GM21825 (cell line): ENCODE results near the gene XPNPEP3.
A peak's percentile ranks its signal among the peaks of the same experiment; 100 is the strongest.

ENCODE experiments used
- ATAC-seq: cut with Tn5 transposase; IDR thresholded peaks from one replicate; pipeline ENCODE4 v1.9.1; 2021; ENCODE audit warnings: mild to moderate bottlenecking, moderate library complexity; ENCODE audit not compliant: unreplicated experiment

XPNPEP3 gene

GRCh38 chr22:40928657-40929056 lies 71.7 kb downstream of the XPNPEP3 start:
- no peak for ATAC-seq

GRCh38 chr22:40932396-40932795 lies 75.4 kb downstream of the XPNPEP3 start:
- no peak for ATAC-seq

GRCh38 chr22:40939202-40939601 lies 82.3 kb downstream of the XPNPEP3 start:
- ATAC-seq, result no peak

- ATAC-seq, result peak; percentile 71
Observed at GRCh38 chr22:40950962-40951794, 94.2 kb downstream of the XPNPEP3 start, which contains the start of gene RBX1. Gene RBX1, plus strand, starts transcription at chr22:40951378. Its CDS starts 21 bp downstream, at chr22:40951399.

- peak; percentile 3 for ATAC-seq
Observed at GRCh38 chr22:40951795-40952605, 95.1 kb downstream of the XPNPEP3 start.

- ATAC-seq, result no peak
Observed at GRCh38 chr22:40953471-40953870, 96.5 kb downstream of the XPNPEP3 start.

- no peak for ATAC-seq
Observed at GRCh38 chr22:40954113-40954512, 97.2 kb downstream of the XPNPEP3 start.

- ATAC-seq, result no peak
Observed at GRCh38 chr22:40955571-40955970, 98.6 kb downstream of the XPNPEP3 start.

- no peak for ATAC-seq
Observed at GRCh38 chr22:40957601-40958000, 100.7 kb downstream of the XPNPEP3 start.

- ATAC-seq, result no peak
Observed at GRCh38 chr22:40958299-40958698, 101.4 kb downstream of the XPNPEP3 start.

GRCh38 chr22:40960145-40960544 lies 103.2 kb downstream of the XPNPEP3 start:
- ATAC-seq, result no peak

- ATAC-seq, result no peak
Observed at GRCh38 chr22:40965936-40966725, 109.2 kb downstream of the XPNPEP3 start.

GRCh38 chr22:40966726-40967085 lies 109.8 kb downstream of the XPNPEP3 start:
- ATAC-seq, result no peak

GRCh38 chr22:40967111-40967760 lies 110.3 kb downstream of the XPNPEP3 start:
- ATAC-seq, result no peak

- ATAC-seq, result no peak
Observed at GRCh38 chr22:40972587-40972986, 115.6 kb downstream of the XPNPEP3 start.

GRCh38 chr22:40973144-40973543 lies 116.2 kb downstream of the XPNPEP3 start:
- ATAC-seq, result no peak

GRCh38 chr22:40975366-40975765 lies 118.4 kb downstream of the XPNPEP3 start:
- no peak for ATAC-seq

- ATAC-seq, result no peak
Observed at GRCh38 chr22:40976866-40977700, 120.1 kb downstream of the XPNPEP3 start.

- ATAC-seq, result no peak
Observed at GRCh38 chr22:40979198-40979597, 122.2 kb downstream of the XPNPEP3 start.

GRCh38 chr22:40979871-40980270 lies 122.9 kb downstream of the XPNPEP3 start:
- ATAC-seq, result no peak
